ENCODE data around the gene SPSB4.
A peak's percentile ranks its signal among the peaks of the same experiment; 100 is the strongest.

SPSB4 gene

GRCh38 chr3:141167681-141168080 lies 116.5 kb downstream of the SPSB4 start:
- DNase-seq, result no peak

- DNase-seq, result no peak
These were observed 119.6 kb downstream of the SPSB4 start for GRCh38 chr3:141170678-141171295.

- DNase-seq, result no peak
These were observed 123.5 kb downstream of the SPSB4 start for GRCh38 chr3:141174674-141175073.

- no peak for DNase-seq
These were observed 125.6 kb downstream of the SPSB4 start for GRCh38 chr3:141176775-141177174.

GRCh38 chr3:141178026-141178425 lies 126.9 kb downstream of the SPSB4 start:
- no peak for DNase-seq

- DNase-seq, result no peak
These were observed 127.4 kb downstream of the SPSB4 start for GRCh38 chr3:141178551-141178950.

GRCh38 chr3:141179983-141180382 lies 128.8 kb downstream of the SPSB4 start:
- no peak for DNase-seq

GRCh38 chr3:141181196-141181595 lies 130.0 kb downstream of the SPSB4 start:
- DNase-seq, result no peak

GRCh38 chr3:141181819-141182218 lies 130.7 kb downstream of the SPSB4 start:
- no peak for DNase-seq

- DNase-seq, result no peak
These were observed 132.5 kb downstream of the SPSB4 start for GRCh38 chr3:141183606-141184005.

- DNase-seq, result no peak
These were observed 133.3 kb downstream of the SPSB4 start for GRCh38 chr3:141184430-141184829.

GRCh38 chr3:141191097-141191749 lies 140.1 kb downstream of the SPSB4 start:
- DNase-seq, result no peak

GRCh38 chr3:141192345-141192744 lies 141.2 kb downstream of the SPSB4 start:
- DNase-seq, result peak; percentile 90

GRCh38 chr3:141193066-141193830 lies 142.1 kb downstream of the SPSB4 start:
- DNase-seq, result no peak

Measured in fibroblast of skin of abdomen (primary cell).